HG03025 (cell line): ENCODE measurements around the gene TBC1D2.

Experiments used
- ATAC-seq: cut with Tn5 transposase; IDR thresholded peaks from one replicate; pipeline ENCODE4 v1.9.1; 2021; ENCODE audit warnings: mild to moderate bottlenecking, moderate library complexity; ENCODE audit not compliant: unreplicated experiment, low FRiP score

The TBC1D2 gene

GRCh38 chr9:98220911-98221310, 34.5 kb downstream of the TBC1D2 start:
- ATAC-seq = no peak

- no peak for ATAC-seq
These were observed 35.6 kb downstream of the TBC1D2 start for GRCh38 chr9:98219794-98220370.

- ATAC-seq = no peak
These were observed 36.1 kb downstream of the TBC1D2 start for GRCh38 chr9:98219364-98219716.

- ATAC-seq = no peak
These were observed 36.7 kb downstream of the TBC1D2 start for GRCh38 chr9:98218562-98219363.

- no peak for ATAC-seq
These were observed 38.2 kb downstream of the TBC1D2 start for GRCh38 chr9:98217255-98217654.

- ATAC-seq = no peak
These were observed 39.1 kb downstream of the TBC1D2 start for GRCh38 chr9:98216391-98216790.

- no peak for ATAC-seq
These were observed 39.6 kb downstream of the TBC1D2 start for GRCh38 chr9:98215821-98216220.

GRCh38 chr9:98215271-98215670, 40.2 kb downstream of the TBC1D2 start:
- ATAC-seq = no peak

- ATAC-seq = no peak
These were observed 40.6 kb downstream of the TBC1D2 start for GRCh38 chr9:98214811-98215210.

GRCh38 chr9:98211260-98211659, 44.2 kb downstream of the TBC1D2 start:
- ATAC-seq = no peak

- ATAC-seq = no peak
These were observed 45.0 kb downstream of the TBC1D2 start for GRCh38 chr9:98210435-98210834.

GRCh38 chr9:98209530-98209929, 45.9 kb downstream of the TBC1D2 start:
- ATAC-seq = no peak

- ATAC-seq = no peak
These were observed 46.8 kb downstream of the TBC1D2 start for GRCh38 chr9:98208635-98209034.

GRCh38 chr9:98207606-98208005, 47.8 kb downstream of the TBC1D2 start:
- no peak for ATAC-seq

- ATAC-seq = no peak
These were observed 48.7 kb downstream of the TBC1D2 start for GRCh38 chr9:98206754-98207153.

GRCh38 chr9:98204692-98205091, 50.8 kb downstream of the TBC1D2 start:
- no peak for ATAC-seq

GRCh38 chr9:98203153-98203552, 52.3 kb downstream of the TBC1D2 start:
- ATAC-seq = no peak

GRCh38 chr9:98202252-98202651, 53.2 kb downstream of the TBC1D2 start:
- ATAC-seq = no peak

- no peak for ATAC-seq
These were observed 53.7 kb downstream of the TBC1D2 start for GRCh38 chr9:98201749-98202148.

GRCh38 chr9:98201102-98201501, 54.3 kb downstream of the TBC1D2 start:
- ATAC-seq = no peak

- no peak for ATAC-seq
These were observed 55.9 kb downstream of the TBC1D2 start for GRCh38 chr9:98199388-98200033.

GRCh38 chr9:98195671-98196070, 59.8 kb downstream of the TBC1D2 start:
- no peak for ATAC-seq
